ENCODE results near the gene RTP5.

DNA sequence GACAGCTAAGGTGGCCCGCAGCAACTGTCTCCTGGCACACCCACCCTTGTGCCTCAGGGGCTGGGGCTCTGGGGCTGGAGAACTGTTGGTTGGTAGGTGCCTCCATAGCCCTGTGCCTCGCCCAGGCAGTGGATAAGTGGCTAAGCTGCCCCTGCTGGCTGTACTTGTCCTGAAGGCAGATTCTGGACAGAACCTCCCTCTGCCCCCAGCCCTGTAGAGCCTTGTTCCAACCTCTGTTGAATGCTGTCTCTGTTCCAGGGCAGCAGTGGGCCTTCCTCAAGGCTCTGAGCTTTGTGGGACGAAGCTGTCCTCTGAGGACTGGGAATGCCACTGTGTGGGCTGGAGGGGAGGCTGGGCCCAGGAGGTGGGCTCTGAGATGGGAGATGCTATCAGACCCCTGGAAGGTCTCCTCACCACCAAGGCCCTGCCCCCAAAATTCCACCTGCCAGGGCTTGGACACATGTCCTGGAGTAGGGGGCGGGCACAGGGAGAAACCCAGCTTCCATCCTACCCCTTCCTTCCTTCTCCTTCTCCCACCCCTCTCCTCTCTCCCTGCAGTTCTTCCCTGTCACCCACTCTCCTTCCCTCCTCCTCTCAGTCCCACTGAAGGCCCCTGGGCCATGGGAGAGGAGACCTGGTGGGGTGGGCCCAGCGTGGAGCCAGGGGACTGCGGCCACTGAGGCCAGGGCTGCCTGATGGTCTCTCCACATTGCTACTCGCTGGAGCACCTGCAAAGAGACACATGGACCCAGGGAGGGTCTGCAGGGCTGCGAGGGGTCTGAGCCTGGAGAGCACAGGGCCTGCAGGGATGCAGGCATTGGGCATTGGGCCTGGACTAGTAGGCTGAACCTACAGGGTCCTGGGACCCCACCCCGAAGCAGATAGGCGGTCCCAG is 9.1 kb upstream of the RTP5 start:
- TF ChIP-seq, protein P1, sequence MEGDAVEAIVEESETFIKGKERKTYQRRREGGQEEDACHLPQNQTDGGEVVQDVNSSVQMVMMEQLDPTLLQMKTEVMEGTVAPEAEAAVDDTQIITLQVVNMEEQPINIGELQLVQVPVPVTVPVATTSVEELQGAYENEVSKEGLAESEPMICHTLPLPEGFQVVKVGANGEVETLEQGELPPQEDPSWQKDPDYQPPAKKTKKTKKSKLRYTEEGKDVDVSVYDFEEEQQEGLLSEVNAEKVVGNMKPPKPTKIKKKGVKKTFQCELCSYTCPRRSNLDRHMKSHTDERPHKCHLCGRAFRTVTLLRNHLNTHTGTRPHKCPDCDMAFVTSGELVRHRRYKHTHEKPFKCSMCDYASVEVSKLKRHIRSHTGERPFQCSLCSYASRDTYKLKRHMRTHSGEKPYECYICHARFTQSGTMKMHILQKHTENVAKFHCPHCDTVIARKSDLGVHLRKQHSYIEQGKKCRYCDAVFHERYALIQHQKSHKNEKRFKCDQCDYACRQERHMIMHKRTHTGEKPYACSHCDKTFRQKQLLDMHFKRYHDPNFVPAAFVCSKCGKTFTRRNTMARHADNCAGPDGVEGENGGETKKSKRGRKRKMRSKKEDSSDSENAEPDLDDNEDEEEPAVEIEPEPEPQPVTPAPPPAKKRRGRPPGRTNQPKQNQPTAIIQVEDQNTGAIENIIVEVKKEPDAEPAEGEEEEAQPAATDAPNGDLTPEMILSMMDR (IDR thresholded peaks at IDR 0.05): peak in 5 of 12 donors; percentile 4 to 30 (median 18)
- TF ChIP-seq POLR2A (IDR thresholded peaks at IDR 0.05): no peak

Measured in heart left ventricle (tissue), 13 donors.